Measurements from ENCODE around the gene BTF3. TPM values are rescaled to one million over a fixed set of nuclear protein-coding genes. Genes with fewer than 3 reads are reported as not detected.
A peak's percentile ranks its signal among the peaks of the same experiment; 100 is the strongest.
"Not testable (repeated sequence)": the region's sequence is repeated elsewhere in the genome, so short reads cannot be mapped to it uniquely, and the experiment has no call there.

BTF3 gene
- total RNA-seq, 1 donor from 2014 or later, result 386 TPM

- Histone ChIP-seq H3K4me3 (peak overlapping the region; percentile 6), H3K9me3 (replicated peaks) (no peaks in the 10 kb centered on the region), H3K36me3 (no peaks in the 10 kb centered on the region), H3K27me3 (ENCODE audit: low read depth) (peaks cover 95% of the 10 kb centered on the region), H3K27ac (replicated peaks) (no peak overlapping the region), H3K4me1 (peaks cover 22% of the 10 kb centered on the region)
- TF ChIP-seq CTCF (IDR thresholded peaks at IDR 0.05; ENCODE audit: borderline replicate concordance), result peak; percentile 84
- intact Hi-C loops (cut with micrococcal nuclease), result loop anchor here (10.0 kb wide), 1 partner anchor 227 kb away; no protein-coding TSS in a partner anchor
- DNase-seq, result peak; percentile 49
Observed at GRCh38 chr5:73451224-73452130, 46.8 kb upstream of the BTF3 start.

- no peak for DNase-seq
- TF ChIP-seq CTCF (IDR thresholded peaks at IDR 0.05; ENCODE audit: borderline replicate concordance), result no peak
- no peaks in the 10 kb centered on the region for H3K36me3 ChIP-seq
- intact Hi-C loops (cut with micrococcal nuclease), result loop anchor here (10.0 kb wide), 1 partner anchor 227 kb away; no protein-coding TSS in a partner anchor
- peaks cover 98% of the 10 kb centered on the region for H3K27me3 ChIP-seq (ENCODE audit: low read depth)
- H3K4me3 ChIP-seq, result no peak overlapping the region
- H3K4me1 ChIP-seq, result peaks cover 18% of the 10 kb centered on the region
- H3K27ac ChIP-seq (replicated peaks), result no peak overlapping the region
- no peaks in the 10 kb centered on the region for H3K9me3 ChIP-seq (replicated peaks)
Observed at GRCh38 chr5:73452215-73452614, 46.0 kb upstream of the BTF3 start.

GRCh38 chr5:73454379-73455036 is 43.7 kb upstream of the BTF3 start:
- H3K9me3 ChIP-seq (replicated peaks), result no peaks in the 10 kb centered on the region
- peaks cover 10% of the 10 kb centered on the region for H3K4me1 ChIP-seq
- no peak overlapping the region for H3K4me3 ChIP-seq
- H3K27me3 ChIP-seq (ENCODE audit: low read depth), result peaks cover 100% of the 10 kb centered on the region
- no peaks in the 10 kb centered on the region for H3K36me3 ChIP-seq
- peak; percentile 75 for TF ChIP-seq CTCF (IDR thresholded peaks at IDR 0.05; ENCODE audit: borderline replicate concordance)
- no peak for DNase-seq
- intact Hi-C loops (cut with micrococcal nuclease), result loop anchor here (10.0 kb wide), 1 partner anchor 230 kb away; no protein-coding TSS in a partner anchor
- no peak overlapping the region for H3K27ac ChIP-seq (replicated peaks)

- peaks cover 99% of the 10 kb centered on the region for H3K27me3 ChIP-seq (ENCODE audit: low read depth)
- not testable (repeated sequence) for H3K27ac ChIP-seq (replicated peaks); H3K36me3 ChIP-seq; H3K4me3 ChIP-seq; H3K4me1 ChIP-seq; H3K9me3 ChIP-seq (replicated peaks); DNase-seq
- intact Hi-C loops (cut with micrococcal nuclease), result loop anchor here (10.0 kb wide), 1 partner anchor 232 kb away; no protein-coding TSS in a partner anchor
Observed at GRCh38 chr5:73456462-73456861, 41.8 kb upstream of the BTF3 start.

- H3K4me1 ChIP-seq, result no peaks in the 10 kb centered on the region
- peaks cover 85% of the 10 kb centered on the region for H3K27me3 ChIP-seq (ENCODE audit: low read depth)
- no peak for TF ChIP-seq CTCF (IDR thresholded peaks at IDR 0.05; ENCODE audit: borderline replicate concordance)
- H3K27ac ChIP-seq (replicated peaks), result no peak overlapping the region
- H3K9me3 ChIP-seq (replicated peaks), result no peaks in the 10 kb centered on the region
- DNase-seq, result no peak
- no peak overlapping the region for H3K4me3 ChIP-seq
- intact Hi-C loops (cut with micrococcal nuclease), result loop anchor here (10.0 kb wide), 1 partner anchor 235 kb away; no protein-coding TSS in a partner anchor
- no peaks in the 10 kb centered on the region for H3K36me3 ChIP-seq
Observed at GRCh38 chr5:73459366-73459765, 38.9 kb upstream of the BTF3 start.
